ENCODE data around the gene PRMT3. TPM values are rescaled to one million over a fixed set of nuclear protein-coding genes. Genes with fewer than 3 reads are reported as not detected.

The PRMT3 gene
- total and polyA plus RNA-seq, 4 experiments from 2014 or later = 6.7 to 19.7 (median 13.0) TPM

DNA sequence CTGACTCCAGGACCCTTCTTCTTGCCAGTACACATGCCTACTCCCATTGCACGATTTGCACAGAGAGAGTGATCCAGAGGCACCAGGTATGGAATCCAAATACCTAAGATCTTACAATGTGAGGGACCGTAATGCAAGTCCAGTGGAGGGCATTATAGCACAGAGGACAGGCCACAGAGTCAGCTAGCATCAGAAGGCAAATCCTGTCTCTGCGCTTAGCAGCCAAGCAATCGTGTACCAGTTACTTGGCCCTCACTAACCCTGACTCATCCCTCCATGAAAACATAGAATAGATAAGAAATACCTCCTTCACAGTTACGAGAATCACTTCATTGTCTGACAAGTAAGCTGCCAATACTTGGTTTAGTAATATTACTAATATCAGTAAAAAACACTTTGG lies 142.2 kb downstream of the PRMT3 start:
- Mint-ChIP-seq H3K9me3 (no peaks in the 10 kb centered on the region), H3K36me3 (no peaks in the 10 kb centered on the region), H3K27me3 (peaks cover 2 to 8% of the 10 kb centered on the region in 2 donors), H3K27ac (no peak overlapping the region), H3K4me3 (no peak overlapping the region), H3K4me1 (peaks cover 0 to 3% (median 0%) of the 10 kb centered on the region in 4 donors)
- CTCF ChIA-PET (ENCODE audit: partially characterized antibody) = no interaction called here
- intact Hi-C loops (cut with micrococcal nuclease) = no loop called here
- no peak overlapping the region for H3K27ac ChIP-seq (ENCODE audit: low read depth, low read length)
- no peaks in the 10 kb centered on the region for H3K9me3 ChIP-seq (ENCODE audit: control insufficient read depth in 1 of 2, low read length in 2 of 2)
- peaks cover 4% of the 10 kb centered on the region for H3K27me3 ChIP-seq (ENCODE audit: insufficient read depth, low read length)
- POLR2A ChIA-PET (ENCODE audit: partially characterized antibody) = no interaction called here
- H3K36me3 ChIP-seq (ENCODE audit: insufficient read depth, low read length) = no peaks in the 10 kb centered on the region
- no peak overlapping the region for H3K4me3 ChIP-seq (ENCODE audit: low read length in 2 of 2)
- DNase-seq = no peak
- no peaks in the 10 kb centered on the region for H3K4me1 ChIP-seq (ENCODE audit: insufficient read depth, low read length)

DNA sequence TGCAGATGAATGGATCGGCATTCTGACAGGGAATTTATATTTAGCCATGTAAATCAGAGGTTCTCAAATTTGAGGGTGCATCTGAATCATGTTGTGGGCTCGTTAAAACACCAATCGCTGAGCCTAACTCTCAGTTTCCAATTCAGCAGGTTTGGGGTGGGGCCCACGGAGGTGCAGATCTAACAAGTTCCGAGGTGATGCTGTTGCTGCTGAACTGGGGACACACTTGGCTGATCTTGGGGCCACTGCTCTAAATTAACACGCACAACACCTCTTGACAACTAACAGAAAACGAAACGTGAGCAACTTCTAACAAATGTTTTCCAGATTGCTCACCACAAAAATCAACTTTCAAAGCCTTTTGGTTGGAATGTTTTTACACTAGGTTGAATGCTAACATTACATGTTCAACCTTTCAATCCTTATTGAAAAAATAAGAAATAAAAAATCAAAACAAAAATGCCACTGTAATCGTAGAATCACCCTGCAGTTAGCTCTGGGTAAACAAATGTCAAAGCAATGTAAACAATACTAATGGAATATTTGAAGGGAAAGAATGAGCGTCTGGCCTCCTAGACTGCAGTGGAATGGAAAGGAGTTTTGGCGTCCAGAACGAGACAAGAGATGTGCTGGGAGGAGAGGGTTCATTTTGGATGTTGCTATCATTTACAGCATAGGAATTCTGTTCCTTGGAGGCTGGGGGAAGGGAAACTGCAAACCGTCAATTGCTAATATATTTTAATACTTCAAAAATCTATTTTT lies 143.6 kb downstream of the PRMT3 start:
- POLR2A ChIA-PET (ENCODE audit: partially characterized antibody) = no interaction called here
- intact Hi-C loops (cut with micrococcal nuclease) = no loop called here

DNA sequence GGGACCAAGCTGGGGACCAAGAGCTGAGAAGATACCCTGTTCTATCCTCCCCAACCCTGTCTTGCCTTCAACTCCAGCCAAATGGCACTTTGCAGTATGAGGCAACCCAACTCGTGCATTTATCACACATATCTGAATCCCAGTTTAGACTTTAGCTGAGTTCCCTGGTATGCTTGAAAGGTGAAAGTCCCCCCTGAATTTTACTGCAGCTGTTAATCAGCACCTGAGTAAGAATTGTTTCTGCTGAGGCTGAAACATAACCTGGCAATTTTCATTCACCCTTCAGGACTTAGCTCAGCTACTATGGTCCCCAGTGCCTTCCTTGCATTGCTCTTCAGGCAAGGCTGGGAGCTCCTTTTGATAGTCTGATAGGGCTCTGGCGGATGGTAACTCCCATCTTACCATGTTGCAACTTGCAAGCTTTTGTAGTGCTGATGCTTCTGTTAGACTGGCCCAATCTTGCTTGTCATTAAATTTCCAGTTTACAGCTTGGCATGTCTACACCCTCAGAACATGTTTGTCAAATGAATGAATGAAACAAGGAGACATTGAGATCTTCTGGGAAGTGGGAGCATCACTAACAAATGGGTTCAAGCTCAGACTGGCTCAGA lies 147.9 kb downstream of the PRMT3 start:
- intact Hi-C loops (cut with micrococcal nuclease) = no loop called here
- Histone ChIP-seq H3K27ac (ENCODE audit: low read depth, low read length) (no peak overlapping the region), H3K36me3 (ENCODE audit: insufficient read depth, low read length) (no peaks in the 10 kb centered on the region), H3K27me3 (ENCODE audit: insufficient read depth, low read length) (peaks cover 4% of the 10 kb centered on the region), H3K4me3 (ENCODE audit: low read length in 2 of 2) (no peak overlapping the region), H3K4me1 (ENCODE audit: insufficient read depth, low read length) (no peaks in the 10 kb centered on the region), H3K9me3 (ENCODE audit: control insufficient read depth in 1 of 2, low read length in 2 of 2) (no peaks in the 10 kb centered on the region)
- H3K27ac Mint-ChIP-seq = no peak overlapping the region
- peaks cover 5 to 19% (median 8%) of the 10 kb centered on the region in 8 donors for H3K9me3 Mint-ChIP-seq
- ChIA-PET POLR2A (ENCODE audit: partially characterized antibody) (no interaction called here), CTCF (ENCODE audit: partially characterized antibody) (no interaction called here)
- DNase-seq = no peak
- no peak overlapping the region for H3K4me3 Mint-ChIP-seq
- peaks cover 0 to 3% (median 0%) of the 10 kb centered on the region in 4 donors for H3K4me1 Mint-ChIP-seq
- no peaks in the 10 kb centered on the region for H3K36me3 Mint-ChIP-seq
- peaks cover 8 to 13% of the 10 kb centered on the region in 2 donors for H3K27me3 Mint-ChIP-seq

More for the DNA sequence above, 143.6 kb downstream of the PRMT3 start:
- DNase-seq = no peak
- Histone ChIP-seq H3K4me1 (ENCODE audit: insufficient read depth, low read length) (no peaks in the 10 kb centered on the region), H3K27ac (ENCODE audit: low read depth, low read length) (no peak overlapping the region), H3K36me3 (ENCODE audit: insufficient read depth, low read length) (no peaks in the 10 kb centered on the region), H3K27me3 (ENCODE audit: insufficient read depth, low read length) (peaks cover 4% of the 10 kb centered on the region), H3K4me3 (ENCODE audit: low read length in 2 of 2) (no peak overlapping the region), H3K9me3 (ENCODE audit: control insufficient read depth in 1 of 2, low read length in 2 of 2) (no peaks in the 10 kb centered on the region)
- Mint-ChIP-seq H3K36me3 (no peaks in the 10 kb centered on the region), H3K9me3 (no peaks in the 10 kb centered on the region), H3K27me3 (peaks cover 6 to 13% of the 10 kb centered on the region in 2 donors), H3K4me1 (peaks cover 0 to 3% (median 0%) of the 10 kb centered on the region in 4 donors), H3K4me3 (no peak overlapping the region), H3K27ac (no peak overlapping the region)
- CTCF ChIA-PET (ENCODE audit: partially characterized antibody) = interaction anchor here (0.6 kb wide), 1 partner anchor 281 kb away, joined by 3 read pairs; no protein-coding TSS in a partner anchor

DNA sequence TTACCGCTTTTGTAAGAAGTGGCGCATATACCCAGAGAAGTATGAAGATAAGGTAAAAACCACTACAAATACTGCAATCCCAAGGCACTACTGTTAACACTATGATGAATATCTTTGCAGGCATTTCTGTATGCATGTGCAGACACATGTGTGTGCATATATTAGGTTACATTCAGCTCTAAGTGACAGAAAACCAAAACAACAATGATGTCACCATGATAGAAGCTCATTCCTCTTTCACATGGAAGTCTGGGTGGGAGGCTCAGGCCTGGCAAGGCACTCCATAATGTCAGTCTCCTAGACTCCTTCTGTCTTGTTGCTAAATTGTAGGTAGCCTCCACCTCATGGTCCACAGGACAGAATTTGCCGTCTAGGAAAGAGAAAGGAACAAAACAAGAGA lies 148.8 kb downstream of the PRMT3 start:
- DNase-seq = no peak
- Histone ChIP-seq H3K27ac (ENCODE audit: low read depth, low read length) (no peak overlapping the region), H3K36me3 (ENCODE audit: insufficient read depth, low read length) (no peaks in the 10 kb centered on the region), H3K27me3 (ENCODE audit: insufficient read depth, low read length) (peaks cover 4% of the 10 kb centered on the region), H3K9me3 (ENCODE audit: control insufficient read depth in 1 of 2, low read length in 2 of 2) (no peaks in the 10 kb centered on the region), H3K4me3 (ENCODE audit: low read length in 2 of 2) (no peak overlapping the region), H3K4me1 (ENCODE audit: insufficient read depth, low read length) (no peaks in the 10 kb centered on the region)
- ChIA-PET CTCF (ENCODE audit: partially characterized antibody) (no interaction called here), POLR2A (ENCODE audit: partially characterized antibody) (no interaction called here)
- Mint-ChIP-seq H3K27me3 (peaks cover 8 to 10% of the 10 kb centered on the region in 2 donors), H3K4me1 (no peaks in the 10 kb centered on the region), H3K27ac (no peak overlapping the region), H3K9me3 (peaks cover 5 to 19% (median 8%) of the 10 kb centered on the region in 8 donors), H3K36me3 (no peaks in the 10 kb centered on the region), H3K4me3 (no peak overlapping the region)
- intact Hi-C loops (cut with micrococcal nuclease) = no loop called here

DNA sequence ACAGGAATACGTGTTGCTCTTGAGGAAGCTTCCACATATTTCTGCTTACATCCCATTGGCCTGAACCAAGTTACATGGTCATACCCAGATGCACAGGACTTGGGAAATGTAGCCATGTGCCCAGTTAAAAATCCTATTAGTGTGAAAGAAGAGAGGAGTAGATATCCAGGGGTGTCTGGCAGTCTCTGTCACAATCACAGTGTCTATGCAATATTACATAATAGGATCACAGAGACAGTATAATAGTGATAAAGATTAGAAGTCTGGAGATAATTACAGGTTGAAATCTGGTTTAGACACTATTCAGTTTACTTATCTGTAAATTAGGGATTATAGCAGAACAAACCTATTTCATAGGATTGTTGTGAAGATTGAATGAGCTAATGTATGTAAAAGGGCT lies 149.3 kb downstream of the PRMT3 start:
- no peak overlapping the region for H3K27ac ChIP-seq (ENCODE audit: low read depth, low read length)
- H3K4me3 ChIP-seq (ENCODE audit: low read length in 2 of 2) = no peak overlapping the region
- H3K27me3 ChIP-seq (ENCODE audit: insufficient read depth, low read length) = peaks cover 2% of the 10 kb centered on the region
- no peak overlapping the region for H3K4me3 Mint-ChIP-seq
- no peaks in the 10 kb centered on the region for H3K4me1 Mint-ChIP-seq
- no peaks in the 10 kb centered on the region for H3K36me3 Mint-ChIP-seq
- no peak overlapping the region for H3K27ac Mint-ChIP-seq
- no peaks in the 10 kb centered on the region for H3K36me3 ChIP-seq (ENCODE audit: insufficient read depth, low read length)
- intact Hi-C loops (cut with micrococcal nuclease) = no loop called here
- POLR2A ChIA-PET (ENCODE audit: partially characterized antibody) = no interaction called here
- H3K4me1 ChIP-seq (ENCODE audit: insufficient read depth, low read length) = no peaks in the 10 kb centered on the region
- no peak for DNase-seq
- H3K9me3 ChIP-seq (ENCODE audit: control insufficient read depth in 1 of 2, low read length in 2 of 2) = no peaks in the 10 kb centered on the region
- CTCF ChIA-PET (ENCODE audit: partially characterized antibody) = no interaction called here
- H3K9me3 Mint-ChIP-seq = peaks cover 5 to 19% (median 8%) of the 10 kb centered on the region in 8 donors
- H3K27me3 Mint-ChIP-seq = peaks cover 9 to 10% of the 10 kb centered on the region in 2 donors

DNA sequence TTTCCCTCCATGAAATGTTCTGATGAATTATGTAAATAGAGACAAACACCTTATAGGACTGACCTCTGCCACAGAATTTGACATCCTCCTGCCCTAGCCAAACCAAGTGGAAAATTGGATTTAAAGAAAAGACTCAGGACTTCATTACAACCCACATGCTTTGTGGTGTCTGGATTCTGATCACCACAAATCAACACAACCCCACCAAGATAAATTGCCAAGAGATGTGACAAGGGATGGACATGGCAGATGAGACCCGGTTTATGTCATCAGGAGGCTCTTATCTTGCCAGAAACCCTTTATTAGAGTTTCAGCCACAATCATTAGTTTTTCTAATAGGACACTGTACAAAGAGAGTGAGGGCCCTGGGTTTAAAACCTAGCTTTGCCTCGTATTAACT lies 154.0 kb downstream of the PRMT3 start:
- peaks cover 5 to 19% (median 8%) of the 10 kb centered on the region in 8 donors for H3K9me3 Mint-ChIP-seq
- H3K9me3 ChIP-seq (ENCODE audit: control insufficient read depth in 1 of 2, low read length in 2 of 2) = no peaks in the 10 kb centered on the region
- intact Hi-C loops (cut with micrococcal nuclease) = no loop called here
- H3K4me1 Mint-ChIP-seq = no peaks in the 10 kb centered on the region
- no peaks in the 10 kb centered on the region for H3K36me3 ChIP-seq (ENCODE audit: insufficient read depth, low read length)
- H3K4me3 Mint-ChIP-seq = no peak overlapping the region
- H3K27me3 ChIP-seq (ENCODE audit: insufficient read depth, low read length) = no peaks in the 10 kb centered on the region
- no peak overlapping the region for H3K27ac Mint-ChIP-seq
- H3K27ac ChIP-seq (ENCODE audit: low read depth, low read length) = no peak overlapping the region
- CTCF ChIA-PET (ENCODE audit: partially characterized antibody) = no interaction called here
- peaks cover 0 to 5% of the 10 kb centered on the region in 2 donors for H3K27me3 Mint-ChIP-seq
- H3K4me1 ChIP-seq (ENCODE audit: insufficient read depth, low read length) = no peaks in the 10 kb centered on the region
- H3K36me3 Mint-ChIP-seq = no peaks in the 10 kb centered on the region
- POLR2A ChIA-PET (ENCODE audit: partially characterized antibody) = no interaction called here
- H3K4me3 ChIP-seq (ENCODE audit: low read length in 2 of 2) = no peak overlapping the region
- no peak for DNase-seq

DNA sequence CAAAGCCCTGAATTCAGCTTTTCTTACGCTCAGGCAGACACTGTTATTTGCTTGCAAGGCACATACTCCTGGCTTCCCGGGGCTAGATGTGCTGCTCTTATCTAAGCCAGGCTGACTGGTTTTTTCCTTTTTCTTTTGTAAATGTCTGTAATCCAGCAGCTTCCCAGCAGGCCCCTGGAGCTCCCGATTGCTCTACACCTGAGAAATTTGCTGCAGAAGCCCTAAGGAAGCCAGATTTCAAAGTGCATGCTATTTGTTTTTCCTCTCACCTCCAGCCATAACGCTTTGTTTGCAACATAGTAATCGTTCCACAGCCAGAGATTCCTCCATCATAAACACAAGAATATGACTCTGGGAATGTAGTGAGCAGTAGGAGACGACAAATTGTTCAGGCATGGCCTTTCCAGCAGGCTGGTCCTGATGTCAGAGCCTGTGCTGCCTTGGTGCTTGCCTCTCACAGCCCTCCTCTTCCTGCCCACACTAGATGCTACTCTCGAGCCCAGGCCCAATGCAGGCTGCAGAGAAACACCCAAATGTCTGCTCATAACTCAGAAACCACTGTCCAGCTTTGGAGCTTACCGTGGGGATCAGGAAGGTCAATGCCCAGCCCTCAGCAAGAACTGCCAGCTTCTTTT lies 157.2 kb downstream of the PRMT3 start:
- Histone ChIP-seq H3K36me3 (ENCODE audit: insufficient read depth, low read length) (no peaks in the 10 kb centered on the region), H3K4me3 (ENCODE audit: low read length in 2 of 2) (no peak overlapping the region), H3K27me3 (ENCODE audit: insufficient read depth, low read length) (no peaks in the 10 kb centered on the region), H3K4me1 (ENCODE audit: insufficient read depth, low read length) (no peaks in the 10 kb centered on the region), H3K9me3 (ENCODE audit: control insufficient read depth in 1 of 2, low read length in 2 of 2) (no peaks in the 10 kb centered on the region), H3K27ac (ENCODE audit: low read depth, low read length) (no peak overlapping the region)
- no peak overlapping the region for H3K27ac Mint-ChIP-seq
- POLR2A ChIA-PET (ENCODE audit: partially characterized antibody) = no interaction called here
- H3K4me1 Mint-ChIP-seq = no peaks in the 10 kb centered on the region
- no peak overlapping the region for H3K4me3 Mint-ChIP-seq
- H3K27me3 Mint-ChIP-seq = peaks cover 0 to 3% of the 10 kb centered on the region in 2 donors
- CTCF ChIA-PET (ENCODE audit: partially characterized antibody) = no interaction called here
- no peaks in the 10 kb centered on the region for H3K36me3 Mint-ChIP-seq
- H3K9me3 Mint-ChIP-seq = peaks cover 0 to 3% (median 0%) of the 10 kb centered on the region in 8 donors
- no peak for DNase-seq
- intact Hi-C loops (cut with micrococcal nuclease) = no loop called here
